GM10266 (cell line): Measurements from ENCODE around the gene IL11RA.

Experiments
- DNase-seq: peaks from one replicate; pipeline ENCODE4 v3.0.0; 2012; ENCODE audit errors: extremely low spot score
- CTCF ChIP-seq: IDR thresholded peaks from 2 replicates; pipeline ENCODE4 v1.5.1; 2012; ENCODE audit warnings: mild to moderate bottlenecking, low read depth; ENCODE audit not compliant: control insufficient read depth, insufficient read depth; ENCODE audit errors: missing control alignments

IL11RA gene

GRCh38 chr9:34651876-34652601 is at the start of gene IL11RA:
TSS of gene IL11RA (plus strand) at chr9:34652185. CDS start at chr9:34655218, 3,033 bp downstream.
- TF ChIP-seq CTCF = no peak
- no peak for DNase-seq

GRCh38 chr9:34603610-34604231 is 48.3 kb upstream of the IL11RA start:
- DNase-seq = peak; percentile 88
- peak; percentile 93 for TF ChIP-seq CTCF

GRCh38 chr9:34606190-34606589 is 45.8 kb upstream of the IL11RA start:
- TF ChIP-seq CTCF = no peak

GRCh38 chr9:34606905-34607304 is 45.1 kb upstream of the IL11RA start:
- DNase-seq = no peak
- no peak for TF ChIP-seq CTCF

More at GRCh38 chr9:34606190-34606589, 45.8 kb upstream of the IL11RA start:
- DNase-seq = no peak

- TF ChIP-seq CTCF = no peak
- DNase-seq = no peak
These were observed 44.7 kb upstream of the IL11RA start for GRCh38 chr9:34607331-34607730.

- DNase-seq = no peak
- TF ChIP-seq CTCF = no peak
These were observed 41.4 kb upstream of the IL11RA start for GRCh38 chr9:34610434-34611206.
